SK-N-DZ (cell line): ENCODE data around the gene ADAT3.

Source experiments
- DNase-seq: peaks from one replicate; pipeline ENCODE4 v3.0.0-alpha.2; 2015; ENCODE audit warnings: low spot score

Gene ADAT3

DNA sequence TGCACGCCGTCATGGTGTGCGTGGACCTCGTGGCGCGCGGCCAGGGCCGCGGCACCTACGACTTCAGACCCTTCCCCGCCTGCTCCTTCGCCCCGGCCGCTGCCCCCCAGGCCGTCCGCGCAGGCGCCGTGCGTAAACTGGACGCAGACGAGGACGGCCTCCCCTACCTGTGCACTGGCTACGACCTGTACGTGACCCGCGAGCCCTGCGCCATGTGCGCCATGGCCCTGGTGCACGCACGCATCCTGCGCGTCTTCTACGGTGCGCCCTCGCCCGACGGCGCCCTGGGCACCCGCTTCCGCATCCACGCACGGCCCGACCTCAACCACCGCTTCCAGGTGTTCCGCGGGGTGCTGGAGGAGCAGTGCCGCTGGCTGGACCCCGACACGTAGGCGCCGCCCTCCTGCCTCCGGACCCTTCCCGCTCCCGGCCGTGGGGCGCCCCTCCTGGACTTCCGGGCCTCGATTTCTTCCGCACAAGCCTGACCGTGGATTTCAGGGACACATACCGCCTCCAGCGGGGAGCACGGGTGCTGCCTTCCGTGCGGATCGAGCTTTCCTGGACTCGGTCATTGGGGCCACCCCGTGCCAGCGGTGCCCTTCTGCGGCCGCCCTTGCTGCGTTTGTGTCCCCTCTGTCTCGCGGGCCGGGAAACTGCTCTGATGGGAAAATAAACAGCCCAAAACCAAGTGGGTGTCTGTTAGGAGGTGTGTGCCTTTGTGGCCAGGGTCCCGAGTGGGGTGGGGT lies 7.7 kb downstream of the ADAT3 start:
- DNase-seq, result no peak

DNA sequence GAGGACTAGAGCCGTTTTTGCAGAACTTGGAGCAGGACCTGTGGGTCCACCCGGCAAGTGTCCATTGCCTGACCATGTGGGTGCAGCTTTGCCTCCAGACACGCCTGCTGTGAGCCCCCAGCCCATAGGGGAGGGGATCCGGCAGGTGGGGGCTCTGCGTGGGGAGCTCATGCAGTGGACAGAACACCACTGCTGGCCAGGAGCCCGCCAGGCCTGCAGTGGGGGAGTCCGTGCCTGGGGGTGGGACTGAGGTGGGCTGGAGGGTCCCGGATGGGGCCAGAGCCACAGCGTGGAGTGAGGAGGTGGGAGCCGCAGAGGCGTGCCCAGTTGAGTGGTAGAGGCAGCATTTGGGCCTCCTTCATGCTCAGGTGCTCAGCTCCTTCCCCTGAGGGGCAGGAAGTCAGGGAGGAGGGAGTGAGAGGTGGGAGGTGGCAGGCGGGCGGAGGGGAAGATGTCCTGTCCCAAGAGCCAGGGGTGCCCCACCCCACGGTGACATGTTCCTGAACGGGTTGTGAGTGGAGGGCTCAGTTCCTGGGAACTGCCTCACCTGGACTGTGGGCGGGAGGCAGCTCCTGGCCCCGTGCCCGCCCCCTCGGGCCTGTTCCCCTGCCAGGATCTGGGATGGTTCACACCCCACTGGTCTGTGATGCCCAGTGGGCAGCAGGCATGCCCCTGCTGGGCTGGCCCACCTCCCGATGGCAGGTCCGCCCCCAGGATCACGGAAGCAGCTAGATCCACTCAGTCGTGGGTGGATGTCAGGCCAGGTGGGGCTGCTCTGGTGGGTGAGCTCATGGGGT lies 8.8 kb downstream of the ADAT3 start:
- DNase-seq, result no peak

DNA sequence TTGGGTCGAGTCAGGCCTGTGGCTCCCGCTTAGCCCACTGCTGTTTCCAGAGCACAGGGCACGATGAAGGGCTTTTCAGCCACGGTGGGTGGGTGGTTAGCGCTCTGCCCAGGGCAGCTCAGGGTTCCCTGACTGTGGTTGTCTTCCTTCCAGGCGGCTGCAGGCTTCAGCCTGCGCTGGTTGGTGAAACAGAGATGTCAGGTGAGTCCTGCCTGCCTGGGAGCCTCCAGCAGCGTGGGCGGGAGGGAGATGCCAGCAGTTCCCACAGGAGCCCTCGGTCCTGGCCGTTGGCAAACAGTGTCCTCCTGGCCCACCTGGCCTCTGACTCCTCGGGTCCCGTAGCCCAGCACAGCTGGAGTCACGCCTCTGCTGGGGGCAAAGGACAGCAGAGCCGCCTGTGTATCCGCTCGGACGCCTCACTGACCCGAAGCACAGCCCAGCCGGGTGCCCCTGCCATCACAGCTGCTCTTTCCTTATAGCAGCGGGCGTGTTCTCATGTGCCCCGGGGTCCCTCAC lies 9.7 kb downstream of the ADAT3 start:
- no peak for DNase-seq

DNA sequence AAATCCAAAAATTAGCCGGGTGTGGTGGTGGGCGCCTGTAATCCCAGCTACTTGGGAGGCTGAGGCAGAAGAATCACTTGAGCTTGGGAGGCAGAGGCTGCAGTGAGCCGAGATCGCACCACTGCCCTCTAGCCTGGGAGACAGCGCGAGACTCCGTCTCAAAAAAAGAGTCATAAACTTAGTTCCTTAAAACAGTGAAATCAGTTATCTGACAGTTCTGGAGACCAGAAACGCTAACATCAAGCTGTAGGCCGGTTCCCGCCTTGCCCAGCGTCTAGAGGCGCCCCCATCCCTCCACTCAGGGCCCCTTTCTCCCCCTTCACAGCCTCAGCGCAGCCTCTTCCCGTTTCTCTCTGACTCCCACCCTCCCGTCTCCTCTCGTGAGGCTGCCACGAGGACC lies 11.9 kb downstream of the ADAT3 start:
- no peak for DNase-seq

DNA sequence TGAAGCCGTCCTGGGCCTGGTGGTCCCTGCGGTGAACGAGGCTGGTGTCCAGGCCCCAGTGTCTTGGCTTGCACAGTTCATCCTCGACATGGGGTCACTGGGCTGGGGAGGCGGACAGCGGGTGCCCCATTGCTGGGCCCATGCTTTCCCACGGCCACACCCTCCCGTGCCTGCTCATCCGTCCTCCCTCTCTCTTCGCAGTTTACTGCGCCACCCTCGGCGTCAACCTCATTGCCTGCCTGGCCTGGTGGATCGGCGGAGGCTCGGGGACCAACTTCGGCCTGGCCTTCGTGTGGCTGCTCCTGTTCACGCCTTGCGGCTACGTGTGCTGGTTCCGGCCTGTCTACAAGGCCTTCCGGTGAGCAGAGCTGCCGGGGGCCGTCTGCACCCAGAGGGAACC lies 12.7 kb downstream of the ADAT3 start:
- no peak for DNase-seq

DNA sequence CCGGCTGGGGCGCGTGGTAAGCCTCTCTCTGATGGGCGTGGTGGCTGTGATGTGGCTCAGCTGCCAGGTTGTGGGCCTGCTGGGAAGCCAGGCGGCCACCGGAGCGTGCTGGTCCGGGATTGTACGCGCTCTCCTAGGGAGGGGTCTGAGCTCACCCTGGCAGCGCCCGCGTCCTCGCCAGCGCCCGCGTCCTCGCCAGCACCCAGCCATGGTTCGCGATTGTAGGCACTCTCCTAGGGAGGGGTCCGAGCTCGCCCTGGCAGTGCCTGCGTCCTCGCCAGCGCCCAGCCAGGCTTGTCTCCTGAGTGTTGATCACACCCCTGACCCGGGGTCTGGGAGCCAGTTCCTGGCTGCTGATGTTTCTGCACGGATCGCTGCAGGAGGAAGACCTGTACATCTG lies 13.8 kb downstream of the ADAT3 start:
- no peak for DNase-seq

DNA sequence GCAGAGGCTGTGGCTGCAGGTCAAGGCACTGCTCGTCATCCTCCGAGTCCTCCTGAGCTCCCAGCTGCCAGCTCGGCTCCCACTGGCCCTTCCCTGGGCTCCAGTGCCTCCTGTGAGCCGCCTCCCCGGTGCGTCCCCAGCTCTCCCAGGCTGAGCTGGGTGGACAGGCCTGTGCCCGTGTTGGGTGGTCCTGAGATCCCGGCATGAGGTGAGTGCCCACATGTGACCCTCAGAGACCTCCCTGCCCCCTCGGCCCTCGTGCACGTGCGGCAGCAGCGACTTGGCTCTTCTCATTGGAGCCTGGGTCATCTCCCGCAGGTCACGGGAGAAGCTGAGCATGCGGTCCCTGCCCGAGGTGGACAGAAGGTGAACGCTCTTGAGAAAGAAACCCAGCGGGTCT lies 15.4 kb downstream of the ADAT3 start:
- DNase-seq, result no peak

DNA sequence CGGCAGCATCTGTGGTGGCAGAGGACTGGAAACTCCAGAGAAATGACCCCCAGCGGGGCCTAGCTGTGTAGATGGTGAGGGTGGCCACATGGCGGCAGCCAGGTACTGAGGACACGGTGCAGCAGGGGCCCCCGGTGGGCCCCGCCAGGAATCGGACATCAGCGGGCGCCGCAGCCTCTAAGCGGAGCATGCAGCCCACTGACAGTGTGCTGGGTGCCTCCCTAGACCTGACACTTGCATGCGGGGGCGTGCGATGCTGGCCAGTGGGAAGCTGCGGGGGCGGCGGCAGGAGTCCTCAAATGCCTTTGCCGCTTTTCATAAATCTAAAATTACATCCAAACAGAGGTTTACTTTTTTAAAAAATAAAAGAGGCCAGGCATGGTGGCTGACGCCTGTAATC lies 16.1 kb downstream of the ADAT3 start:
- no peak for DNase-seq

DNA sequence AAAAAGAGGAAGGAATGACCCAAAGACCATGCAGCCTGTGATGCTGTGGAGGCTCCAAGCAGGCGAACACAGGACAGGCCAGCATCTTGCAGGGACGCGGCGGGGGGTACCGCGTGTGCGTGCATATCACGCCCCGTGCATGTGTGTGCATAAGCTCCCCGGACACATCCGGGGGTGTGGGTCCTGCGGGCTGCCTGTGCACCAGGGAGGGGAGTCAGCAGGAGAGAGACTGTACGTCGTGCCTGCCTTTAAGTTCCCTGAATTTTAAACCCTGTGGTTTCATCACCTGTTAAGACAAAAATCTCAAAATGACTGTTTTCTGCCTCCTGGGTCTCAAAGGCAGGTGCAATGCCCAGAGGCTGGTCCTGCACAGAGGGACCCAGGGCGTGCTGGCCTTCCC lies 16.6 kb downstream of the ADAT3 start:
- no peak for DNase-seq

DNA sequence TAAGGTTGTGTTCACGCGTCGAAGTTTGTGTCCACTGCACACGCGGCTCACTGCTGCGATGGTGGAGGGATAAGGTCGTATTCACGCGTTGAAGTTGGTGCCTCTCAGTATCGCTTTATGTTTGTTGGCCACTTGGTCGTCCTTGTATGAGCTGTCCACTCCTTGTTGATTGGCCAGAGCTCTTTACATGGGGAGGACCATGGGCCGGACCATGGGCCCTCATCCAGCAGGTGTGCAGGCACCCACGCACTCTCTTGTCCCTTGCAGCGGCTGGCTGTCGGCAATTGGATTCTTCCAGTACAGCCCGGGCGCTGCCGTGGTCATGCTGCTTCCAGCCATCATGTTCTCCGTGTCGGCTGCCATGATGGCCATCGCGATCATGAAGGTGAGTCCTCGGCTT lies 17.6 kb downstream of the ADAT3 start:
- no peak for DNase-seq

DNA sequence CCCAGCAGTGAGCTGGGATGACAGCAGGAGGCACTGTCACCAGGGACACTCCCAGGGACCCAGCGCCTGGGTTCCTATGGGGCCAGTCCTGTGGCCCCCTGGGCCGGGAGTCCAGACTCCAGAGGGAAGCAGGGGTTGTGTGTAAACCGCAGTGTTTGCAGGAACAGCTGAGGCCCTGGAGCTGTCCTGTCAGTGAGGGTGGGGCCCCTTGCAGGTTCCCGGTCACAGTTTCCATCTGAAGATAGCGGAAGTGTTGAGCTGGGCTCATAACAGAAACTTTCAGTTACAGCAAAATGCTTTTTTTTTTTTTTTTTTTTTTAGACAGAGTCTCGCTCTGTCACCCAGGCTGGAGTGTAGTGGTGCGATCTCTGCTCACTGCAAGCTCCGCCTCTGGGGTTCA lies 18.1 kb downstream of the ADAT3 start:
- no peak for DNase-seq

DNA sequence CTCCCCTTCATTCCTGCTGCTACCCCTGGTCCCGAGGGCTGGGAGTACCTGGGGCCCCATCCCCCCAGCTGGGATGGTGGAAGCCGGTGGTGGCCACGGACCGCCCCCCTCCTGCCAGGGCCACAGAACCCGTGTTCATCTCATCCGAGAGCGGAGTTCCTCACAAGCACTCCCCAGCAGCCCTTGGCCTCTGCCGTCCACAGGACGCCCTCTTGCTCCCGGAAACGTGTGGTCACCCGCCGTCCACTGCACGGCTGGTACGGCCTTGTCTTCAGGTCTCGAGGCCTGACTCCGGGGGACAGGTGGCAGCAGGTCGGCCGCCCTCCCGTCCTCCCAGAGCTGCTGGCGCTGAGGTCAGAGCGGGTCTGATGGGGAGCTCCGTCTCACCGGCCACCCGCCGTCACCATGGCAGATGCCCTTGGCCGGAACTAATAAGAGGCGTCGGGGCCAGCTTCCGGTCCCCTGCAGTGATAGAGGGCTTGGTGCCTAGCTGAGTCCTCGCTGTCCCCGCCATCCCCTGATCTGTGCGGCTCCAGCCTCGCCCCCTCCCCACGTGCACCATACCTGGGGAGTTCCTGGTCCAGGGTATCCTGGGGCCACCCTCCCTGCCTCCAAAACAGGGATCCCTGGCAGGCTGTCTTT lies 19.2 kb downstream of the ADAT3 start:
- no peak for DNase-seq

DNA sequence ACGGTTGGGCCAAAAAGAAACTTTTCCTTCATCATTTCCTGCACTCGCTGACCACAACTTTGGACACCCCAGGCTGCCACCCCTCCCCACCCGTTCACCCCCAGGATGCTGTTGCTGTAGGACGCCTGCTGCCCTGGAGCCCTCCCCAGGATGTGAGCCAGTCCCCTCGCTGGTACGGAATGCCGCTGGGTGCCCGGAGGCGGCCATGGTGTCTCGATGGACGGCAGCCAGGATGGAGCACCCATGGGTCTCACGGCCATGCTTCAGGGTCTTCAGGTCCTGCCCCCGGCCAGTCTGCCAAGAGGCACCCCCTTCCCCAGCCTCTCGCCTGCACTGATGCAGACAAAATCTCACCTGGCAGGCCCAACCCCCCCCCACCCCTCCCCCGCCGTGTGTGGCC lies 20.3 kb downstream of the ADAT3 start:
- no peak for DNase-seq

DNA sequence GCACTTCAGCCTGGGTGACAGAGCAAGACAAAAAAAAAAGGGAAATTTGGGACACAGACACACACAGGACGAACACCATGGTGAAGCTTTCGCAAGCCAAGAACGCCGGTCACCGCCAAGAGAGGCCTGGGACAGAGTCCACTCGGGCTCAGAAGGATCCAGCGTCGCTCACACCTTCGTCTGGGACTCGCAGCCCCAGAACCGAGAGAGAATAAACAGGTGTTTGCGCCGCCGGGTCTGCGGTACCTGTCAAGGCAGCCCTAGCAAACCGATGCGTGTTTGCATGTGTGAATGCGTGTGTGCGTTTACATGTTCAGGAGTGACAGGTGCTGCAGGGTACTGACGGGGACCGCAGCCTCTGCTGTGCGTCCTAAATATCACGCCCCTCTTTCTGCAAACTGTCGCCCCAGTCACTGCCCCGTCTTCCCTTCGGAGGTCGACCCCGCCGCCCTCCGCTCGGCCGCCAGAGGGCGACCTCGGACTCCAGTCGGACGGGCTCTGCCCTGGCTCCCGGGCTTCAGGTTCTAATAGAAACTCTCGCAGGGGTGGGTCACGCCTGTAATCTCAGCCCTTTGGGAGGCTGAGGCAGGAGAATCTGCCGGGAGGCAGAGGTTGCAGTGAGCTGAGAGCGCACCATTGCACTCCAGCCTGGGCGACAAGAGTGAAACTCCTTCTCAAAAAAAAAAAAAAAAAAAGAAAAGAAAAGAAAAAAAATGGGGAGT lies 24.0 kb downstream of the ADAT3 start:
- DNase-seq, result peak; percentile 70

DNA sequence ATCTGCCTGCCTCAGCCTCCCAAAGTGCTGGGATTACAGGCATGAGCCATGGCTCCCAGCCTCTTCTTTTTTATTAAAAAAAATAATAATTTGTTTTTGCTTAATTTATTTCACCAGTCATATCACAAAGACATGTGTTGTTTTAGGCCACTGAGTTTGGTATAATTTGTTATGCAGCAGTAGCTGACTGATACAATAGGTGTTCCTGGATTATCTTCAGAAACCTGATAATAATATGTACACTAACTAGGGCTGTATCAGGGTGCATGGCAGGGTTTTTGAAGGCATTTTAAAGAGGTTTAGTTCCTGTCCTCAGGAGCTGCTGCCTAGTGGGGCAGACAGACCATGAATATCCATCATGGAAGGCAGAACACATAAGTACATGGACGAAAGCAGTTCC lies 26.2 kb downstream of the ADAT3 start:
- no peak for DNase-seq

DNA sequence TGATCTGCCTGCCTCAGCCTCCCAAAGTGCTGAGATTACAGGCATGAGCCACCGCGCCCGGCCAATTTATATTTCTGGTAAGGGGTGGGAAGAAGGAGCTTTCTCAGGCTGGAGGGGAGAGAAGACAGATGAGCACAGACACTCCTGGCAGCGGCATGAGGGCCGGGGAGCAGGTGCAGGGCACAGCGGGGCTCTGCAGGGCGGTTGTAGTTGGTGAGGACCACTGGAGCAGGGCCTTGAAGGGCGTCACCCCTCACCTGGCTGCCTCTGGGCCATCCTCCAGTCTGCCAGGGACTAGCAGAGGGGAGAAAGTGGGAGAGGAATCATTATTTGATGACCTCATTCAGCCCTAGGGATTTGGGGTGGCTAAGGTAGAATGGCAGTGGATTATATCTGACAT lies 27.2 kb downstream of the ADAT3 start:
- no peak for DNase-seq

DNA sequence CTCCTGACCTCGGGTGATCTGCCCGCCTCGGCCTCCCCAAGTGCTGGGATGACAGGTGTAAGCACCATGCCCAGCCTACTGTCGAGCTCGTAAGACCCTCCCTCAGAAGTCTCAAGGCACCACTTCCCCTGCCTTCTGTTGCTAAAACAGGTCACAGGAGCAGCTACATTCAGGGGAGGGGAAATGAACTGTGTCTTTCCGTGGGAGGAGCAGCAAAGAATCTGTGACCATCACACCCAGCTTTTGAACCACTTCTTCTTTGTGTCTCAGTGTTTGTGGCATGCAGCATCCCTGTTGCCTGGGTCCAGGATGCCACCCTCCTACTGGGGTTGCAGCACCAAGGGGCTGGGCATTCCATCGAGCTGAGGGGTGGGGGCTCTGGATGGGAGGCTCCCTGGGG lies 28.0 kb downstream of the ADAT3 start:
- DNase-seq, result no peak

DNA sequence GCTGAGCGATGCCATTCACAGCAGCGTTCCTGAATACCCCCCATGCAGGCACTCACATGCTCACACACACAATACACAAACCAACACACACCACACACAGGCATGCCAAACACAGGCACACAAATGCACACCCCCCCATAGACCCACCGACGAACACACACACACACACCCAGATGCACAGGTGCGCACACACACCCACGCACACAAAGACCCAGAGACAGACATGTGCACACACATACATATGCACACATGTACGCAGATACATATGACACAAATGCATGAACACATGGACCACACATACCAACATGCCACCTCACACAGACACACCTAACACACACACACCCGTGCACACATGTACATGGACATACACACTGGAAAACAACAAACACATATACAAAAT lies 28.7 kb downstream of the ADAT3 start:
- DNase-seq, result no peak

DNA sequence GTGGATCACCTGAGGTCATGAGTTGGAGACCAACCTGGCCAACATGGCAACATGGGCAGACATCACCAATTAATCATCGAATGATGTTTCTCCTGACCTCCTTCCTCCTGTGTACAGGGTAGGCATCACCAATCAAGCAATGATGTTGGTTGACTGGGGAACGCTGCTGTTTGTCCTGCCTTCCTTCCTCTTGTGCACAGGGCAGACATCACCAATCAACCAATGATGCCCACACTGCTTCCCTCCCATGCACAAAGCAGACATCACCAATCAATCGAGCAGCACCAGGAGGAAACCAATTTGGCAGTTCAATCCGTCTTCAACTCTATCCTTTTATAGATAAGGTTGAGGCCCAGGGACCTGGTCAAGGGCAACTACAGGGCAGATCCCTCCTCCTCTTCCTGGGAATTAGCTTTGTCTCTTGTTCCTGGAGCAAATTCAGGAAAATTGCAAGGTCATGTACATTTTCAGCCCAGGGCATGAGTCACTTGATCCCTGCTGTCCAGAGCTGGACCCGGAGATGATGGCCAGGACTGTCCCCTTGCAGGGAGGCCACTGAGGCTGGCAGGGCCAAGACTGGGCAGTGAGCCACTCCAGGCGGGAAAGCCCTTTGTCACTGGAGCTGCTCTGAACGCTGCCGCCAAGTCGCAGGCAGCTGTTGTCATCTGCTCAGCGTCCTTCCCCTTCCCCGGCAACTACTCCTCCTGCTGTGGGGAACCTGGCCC lies 30.4 kb downstream of the ADAT3 start:
- DNase-seq, result peak; percentile 56

DNA sequence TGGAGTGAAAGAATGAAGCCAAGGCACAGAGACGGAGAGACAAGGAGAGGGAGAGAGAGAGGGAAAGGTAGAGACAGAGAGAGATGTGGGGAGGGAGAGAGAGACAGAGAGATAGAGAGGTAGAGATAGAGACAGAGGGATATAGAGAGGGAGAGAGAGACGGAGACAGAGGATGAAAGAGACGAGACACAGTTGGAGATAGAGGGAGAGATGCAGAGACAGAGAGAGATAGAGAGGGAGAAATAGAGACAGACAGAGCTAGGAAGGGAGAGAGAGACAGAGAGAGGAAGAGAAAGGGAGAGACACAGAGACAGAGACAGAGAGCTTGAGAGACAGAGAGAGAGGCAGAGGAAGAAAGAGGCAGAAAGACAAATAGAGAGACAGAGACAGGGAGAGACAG lies 31.2 kb downstream of the ADAT3 start:
- no peak for DNase-seq

DNA sequence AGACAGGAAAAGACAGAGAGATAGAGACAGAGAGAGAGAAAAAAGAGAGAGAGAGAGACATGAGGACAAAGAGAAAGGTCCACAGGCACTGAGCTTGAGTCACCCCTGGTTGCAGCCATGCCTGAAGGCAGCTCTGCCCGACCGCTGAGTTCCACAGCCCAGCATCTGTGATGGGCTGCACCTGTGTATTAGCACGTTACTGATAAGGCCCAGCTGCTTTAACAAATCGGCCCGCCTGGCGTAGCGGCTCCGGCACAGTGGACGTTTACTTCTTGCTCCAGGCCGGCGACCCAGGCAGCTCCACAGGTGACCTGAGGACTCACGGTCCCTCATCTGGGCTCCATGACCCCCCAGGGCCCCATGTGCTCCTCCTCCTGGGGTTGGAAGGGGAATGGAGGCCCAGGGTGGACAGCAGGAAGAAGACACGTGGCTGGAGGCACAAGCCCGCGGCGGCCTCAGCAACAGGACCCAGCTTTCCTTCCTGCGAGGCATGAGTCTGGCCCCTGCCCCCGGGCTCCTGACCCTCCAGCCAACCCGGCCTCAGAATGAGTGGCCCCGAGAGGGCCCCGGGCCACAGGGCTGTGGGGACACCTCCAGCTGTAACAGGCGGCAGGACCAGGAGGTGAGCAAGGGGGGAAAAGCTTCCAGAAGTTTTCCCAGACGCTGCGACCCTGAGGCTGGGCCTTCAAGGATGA lies 31.9 kb downstream of the ADAT3 start:
- no peak for DNase-seq
